Activated CD4-positive, alpha-beta T cell treated with anti-CD3 and anti-CD28 coated beads, Interleukin-2, amount 50 U/mL, for 16 hours (primary cell): Measurements from ENCODE around the gene FBXO44.

Source experiments
- DNase-seq: peaks from one replicate; pipeline ENCODE4 v3.0.0-alpha.2; 2020

The FBXO44 gene

DNA sequence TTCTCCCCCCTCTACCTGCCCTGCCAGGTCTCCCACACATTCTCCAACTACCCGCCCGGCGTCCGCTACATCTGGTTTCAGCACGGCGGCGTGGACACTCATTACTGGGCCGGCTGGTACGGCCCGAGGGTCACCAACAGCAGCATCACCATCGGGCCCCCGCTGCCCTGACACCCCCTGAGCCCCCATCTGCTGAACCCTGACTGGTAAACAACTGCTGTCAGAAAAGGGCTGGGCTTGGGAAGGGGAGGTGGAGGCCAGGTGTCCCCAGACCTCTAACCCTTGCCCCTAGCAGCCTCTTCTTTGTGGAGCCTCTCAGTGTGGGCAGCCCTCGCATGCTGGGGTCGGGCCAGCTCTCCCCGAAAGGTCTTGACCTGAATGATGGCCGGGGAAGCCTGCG, 6.4 kb downstream of the FBXO44 start:
- no peak for DNase-seq

DNA sequence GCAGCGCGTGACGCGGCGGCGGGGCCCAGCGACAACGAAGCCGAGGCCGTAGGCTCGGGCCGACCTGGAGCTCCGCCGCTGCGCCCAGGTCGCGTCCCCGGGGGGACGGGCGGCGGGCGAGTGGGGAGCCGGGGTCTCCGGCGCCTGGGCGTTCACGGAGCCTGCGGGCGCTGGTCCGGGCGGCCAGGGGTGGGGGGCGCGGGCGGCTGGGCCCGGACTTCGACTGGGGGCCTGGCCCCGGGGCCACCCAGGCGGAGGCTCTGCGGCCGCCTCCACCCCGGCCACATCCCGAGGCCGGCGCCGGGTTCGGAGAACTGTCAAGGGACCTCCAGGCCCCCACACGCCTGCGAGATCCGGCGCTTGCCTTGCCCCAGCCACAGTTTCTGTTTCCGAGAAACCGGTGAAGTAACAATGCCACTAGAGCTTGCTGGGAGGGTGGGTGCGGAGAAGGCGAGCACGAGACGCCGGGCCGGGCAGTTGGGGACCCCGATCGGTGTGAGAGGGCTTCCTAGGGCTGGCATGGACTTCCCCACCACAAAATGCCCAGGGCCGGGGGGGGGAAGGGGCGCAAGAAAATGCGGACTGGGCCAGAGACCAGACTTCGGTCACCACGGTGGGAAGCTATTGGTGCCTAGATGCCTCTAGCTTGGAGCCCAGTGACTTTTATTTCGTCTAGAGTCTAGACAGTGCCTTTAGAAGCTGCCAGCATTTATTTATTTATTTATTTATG, 9.8 kb downstream of the FBXO44 start:
- DNase-seq = peak; percentile 73

DNA sequence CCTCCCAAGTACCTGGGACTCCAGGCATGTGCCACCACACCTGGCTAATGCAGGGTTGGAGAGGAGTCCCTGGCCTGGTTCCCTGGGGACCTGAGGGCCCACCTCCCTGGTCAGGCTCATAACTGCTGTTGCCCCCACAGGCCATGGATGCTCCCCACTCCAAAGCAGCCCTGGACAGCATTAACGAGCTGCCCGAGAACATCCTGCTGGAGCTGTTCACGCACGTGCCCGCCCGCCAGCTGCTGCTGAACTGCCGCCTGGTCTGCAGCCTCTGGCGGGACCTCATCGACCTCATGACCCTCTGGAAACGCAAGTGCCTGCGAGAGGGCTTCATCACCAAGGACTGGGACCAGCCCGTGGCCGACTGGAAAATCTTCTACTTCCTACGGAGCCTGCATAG, 13.8 kb downstream of the FBXO44 start:
- no peak for DNase-seq

DNA sequence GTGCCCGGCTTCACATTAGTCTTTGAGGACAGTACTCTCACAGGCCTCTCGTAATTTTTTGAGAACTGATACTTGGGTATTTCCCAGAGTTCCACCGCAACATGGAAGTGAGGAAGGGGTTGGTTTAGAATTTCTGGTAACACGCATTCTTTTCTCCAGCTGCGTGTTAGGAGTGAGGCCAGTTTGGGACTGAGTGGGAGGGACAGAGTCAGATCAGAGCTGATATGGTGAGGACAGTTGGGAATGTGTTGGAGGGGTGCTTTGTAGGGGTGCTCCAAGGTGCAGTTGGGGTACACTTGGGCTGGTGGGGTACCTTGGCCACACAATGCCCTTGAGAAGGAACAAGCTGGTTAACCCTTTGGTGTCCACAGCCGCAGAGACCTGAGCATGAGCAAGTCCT, 16.1 kb downstream of the FBXO44 start:
- DNase-seq = no peak

GRCh38 chr1:11671205-11671543, 16.5 kb downstream of the FBXO44 start:
- DNase-seq = no peak

- no peak for DNase-seq
Measured at GRCh38 chr1:11671544-11672286, 17.0 kb downstream of the FBXO44 start.

- no peak for DNase-seq
Measured at GRCh38 chr1:11673089-11673769, 18.6 kb downstream of the FBXO44 start.

DNA sequence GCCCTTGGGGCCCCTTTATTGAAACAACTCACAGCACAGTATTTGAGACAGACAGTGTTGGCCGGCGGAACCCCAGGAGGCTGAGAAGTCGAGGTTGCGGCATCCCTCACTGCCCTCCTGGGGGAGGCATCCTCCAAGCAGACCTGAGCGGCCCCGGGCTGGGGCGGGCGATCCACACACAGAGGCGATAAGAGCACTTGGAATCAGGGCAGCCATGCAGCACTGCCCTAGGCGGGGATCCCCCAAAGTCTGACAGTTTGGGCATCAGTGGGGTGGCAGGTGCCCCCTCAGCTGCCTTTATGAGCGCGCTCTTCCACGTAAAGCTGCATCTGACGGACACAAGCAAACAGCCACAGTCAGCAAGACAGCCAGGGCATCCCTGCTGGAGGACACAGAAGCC, 19.8 kb downstream of the FBXO44 start:
- no peak for DNase-seq

DNA sequence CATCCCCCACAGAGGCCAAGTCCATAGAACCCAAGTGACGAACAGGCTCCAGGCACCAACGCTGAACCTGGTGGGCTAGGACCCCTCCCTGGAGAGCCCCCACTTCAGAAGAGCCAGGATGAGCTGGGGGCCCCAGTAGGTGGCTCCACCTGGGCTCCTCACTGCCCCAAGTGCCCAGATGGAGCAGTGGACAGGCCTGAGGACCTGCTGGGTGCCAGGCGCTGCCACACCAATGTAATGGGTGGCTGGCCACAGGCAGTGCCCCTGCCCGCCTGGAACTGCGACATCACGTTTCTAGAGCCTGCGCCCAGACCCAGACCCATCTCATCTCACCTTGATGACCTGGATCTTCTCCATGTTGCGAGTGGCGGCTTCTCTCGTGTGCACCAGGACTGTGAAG, 20.6 kb downstream of the FBXO44 start:
- no peak for DNase-seq

GRCh38 chr1:11676386-11677103, 21.9 kb downstream of the FBXO44 start:
- DNase-seq = no peak

DNA sequence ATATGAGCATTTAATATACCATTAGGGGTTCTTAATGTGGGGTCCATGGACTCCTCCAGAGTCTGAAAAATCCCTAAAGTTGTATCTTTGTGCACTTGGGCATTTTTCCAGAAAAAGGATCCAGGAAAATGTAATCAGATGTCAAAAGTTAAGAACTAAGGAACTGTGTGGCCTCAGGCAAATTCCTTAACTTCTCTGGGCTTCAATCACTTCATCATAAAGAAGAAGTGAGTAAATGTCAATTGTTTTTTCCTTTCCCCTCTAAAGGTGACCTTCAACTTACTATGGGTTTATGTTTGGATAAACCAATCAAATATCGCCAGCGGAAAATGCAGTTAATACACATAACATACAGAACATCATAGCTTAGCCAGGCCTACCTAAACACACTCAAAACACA, 23.8 kb downstream of the FBXO44 start:
- no peak for DNase-seq

DNA sequence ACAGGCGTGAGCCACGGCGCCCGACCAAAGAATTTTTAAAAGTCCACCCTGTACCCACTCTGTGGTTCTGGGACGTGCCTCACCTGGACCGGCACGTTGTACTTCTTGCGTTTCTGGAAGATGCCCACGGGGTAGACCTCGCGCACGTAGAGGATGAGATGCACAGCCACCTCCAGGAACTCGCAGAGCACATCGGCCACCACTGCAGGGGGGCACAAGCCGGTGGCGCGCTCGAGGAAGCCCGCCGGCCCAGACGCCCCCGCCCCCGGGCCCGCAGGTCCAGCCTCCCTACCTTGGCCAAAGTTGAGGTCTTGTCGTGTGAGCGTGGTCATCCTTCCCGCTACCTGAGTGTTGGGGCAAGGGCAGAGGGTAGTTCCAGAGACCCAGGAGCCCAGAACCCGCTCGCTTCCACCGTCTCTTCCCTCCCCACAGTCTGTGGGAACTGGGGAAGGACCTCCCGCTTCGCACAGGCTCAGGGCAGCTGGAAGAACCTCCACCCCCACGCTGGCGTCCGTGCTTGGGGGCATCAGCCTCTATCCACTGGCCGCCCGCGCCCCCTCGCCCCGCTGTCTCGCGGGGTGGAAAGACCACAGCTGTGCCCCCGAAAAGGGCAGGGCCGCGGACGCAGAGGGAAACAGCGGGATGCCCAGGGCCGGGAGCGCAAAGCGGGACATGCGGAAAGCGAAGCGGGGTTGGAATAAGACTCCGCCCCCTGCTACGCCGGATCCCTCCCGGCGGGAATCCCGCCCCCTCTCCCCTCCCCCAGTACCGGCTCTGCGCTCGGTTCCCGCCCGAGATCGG, 25.8 kb downstream of the FBXO44 start:
- no peak for DNase-seq

GRCh38 chr1:11681071-11681771, 26.5 kb downstream of the FBXO44 start, which contains the start of gene MAD2L2:
Gene MAD2L2 (minus strand): TSS chr1:11681148. CDS start chr1:11680601, 547 bp downstream.
- DNase-seq = peak; percentile 85

GRCh38 chr1:11682287-11682771, 27.7 kb downstream of the FBXO44 start:
- DNase-seq = no peak

DNA sequence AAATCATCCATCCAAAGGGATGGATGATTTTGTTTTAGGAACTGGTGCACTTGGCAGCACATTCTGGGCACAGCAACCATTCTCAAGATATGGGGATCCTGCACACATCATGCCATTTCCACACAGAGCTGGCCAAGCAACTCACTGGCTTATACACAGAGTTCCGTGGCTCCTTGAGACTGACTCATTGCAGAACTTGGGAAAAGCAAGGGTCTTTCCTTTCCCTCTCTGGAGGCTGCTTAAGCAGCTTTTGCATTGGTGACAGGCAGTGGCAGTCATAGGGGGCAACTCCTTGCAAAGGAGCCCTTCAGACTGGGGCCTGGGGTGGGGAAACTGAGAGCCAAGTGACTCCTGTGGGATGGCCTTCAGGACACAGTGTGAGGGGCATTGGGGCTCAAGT, 28.1 kb downstream of the FBXO44 start:
- DNase-seq = no peak

GRCh38 chr1:11684070-11684469, 29.4 kb downstream of the FBXO44 start:
- no peak for DNase-seq

DNA sequence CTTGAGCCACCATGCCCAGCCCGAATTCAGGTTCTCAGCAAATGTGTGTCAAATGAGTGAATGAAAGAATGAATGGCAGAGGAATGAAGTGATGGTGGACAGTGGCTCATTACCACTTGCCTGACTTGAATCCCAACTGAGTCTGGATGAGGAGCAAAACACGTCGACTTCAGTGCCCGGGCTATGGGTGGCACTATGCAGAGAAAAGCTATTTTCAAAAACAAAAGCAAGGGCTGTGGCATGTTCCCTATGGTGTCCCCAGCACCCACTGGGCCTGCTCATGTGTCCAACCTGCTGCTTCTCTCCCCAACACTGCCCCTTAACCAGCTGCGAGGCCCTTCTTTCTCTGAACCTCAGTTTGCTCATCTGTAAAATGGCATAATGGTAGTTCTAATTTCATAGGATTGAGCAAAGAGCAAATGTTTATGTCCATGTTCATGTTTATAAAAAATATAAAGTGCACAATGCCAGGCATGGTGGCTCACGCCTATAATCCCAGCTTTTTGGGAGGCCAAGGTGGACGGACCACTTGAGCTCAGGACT, 30.6 kb downstream of the FBXO44 start:
- no peak for DNase-seq

DNA sequence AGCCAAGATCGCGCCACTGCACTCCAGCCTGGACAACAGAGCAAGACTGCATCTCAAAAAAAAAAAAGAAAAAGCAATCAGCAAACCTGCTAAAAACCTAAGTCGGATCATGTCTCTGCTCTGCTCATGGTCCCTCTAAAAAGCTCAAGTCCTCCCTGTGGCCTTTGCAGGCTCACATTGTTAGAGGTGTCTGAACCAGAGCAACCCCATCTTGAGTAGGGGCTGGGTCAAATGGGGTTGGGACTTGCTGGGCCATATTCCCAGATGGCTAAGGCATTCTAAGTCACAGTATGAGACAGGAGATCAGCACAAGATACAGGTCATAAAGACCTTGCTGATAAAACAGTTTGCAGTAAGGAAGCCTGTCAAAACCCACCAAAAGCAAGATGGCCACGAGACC, 33.8 kb downstream of the FBXO44 start:
- no peak for DNase-seq

- no peak for DNase-seq
Measured at GRCh38 chr1:11690397-11691301, 36.0 kb downstream of the FBXO44 start.

DNA sequence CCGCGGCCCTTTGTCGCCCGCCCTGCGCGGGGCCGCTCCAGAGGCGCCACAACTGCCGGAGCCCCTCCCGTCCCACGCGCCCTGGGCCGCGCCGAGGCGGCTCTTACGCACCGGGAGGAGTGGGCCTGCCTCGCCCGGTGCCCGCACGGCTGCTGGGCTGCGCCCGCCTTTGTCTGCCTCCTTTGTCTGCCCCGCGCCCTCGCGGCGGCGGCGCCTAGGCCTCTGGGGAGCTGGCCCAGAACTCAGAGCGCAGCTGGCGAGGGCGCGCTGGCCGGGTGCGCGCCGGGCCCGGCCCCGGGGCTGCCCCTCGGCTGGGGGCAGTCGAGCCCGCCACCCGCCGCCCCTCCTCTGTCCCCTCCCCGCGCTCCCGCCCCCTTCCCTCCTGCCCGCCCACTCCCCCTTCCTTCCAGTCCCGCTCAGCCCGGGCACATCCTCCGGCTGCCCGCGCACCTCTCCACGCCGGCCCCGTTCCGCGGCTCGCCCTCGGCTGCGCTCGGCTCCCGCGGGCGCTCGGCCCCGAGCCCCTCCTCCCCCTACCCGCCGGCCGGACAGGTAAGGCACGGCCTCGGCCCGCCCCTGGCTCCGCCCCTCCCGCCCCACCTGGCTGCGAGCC, 36.7 kb downstream of the FBXO44 start, which contains the start of gene DRAXIN:
DRAXIN (plus strand) TSS at position 409 of the 613 bp plus-strand sequence. CDS start 14,549 bp downstream, outside the sequence.
- DNase-seq = no peak
